ENCODE results near the gene TRNAU1AP.
A peak's percentile ranks its signal among the peaks of the same experiment; 100 is the strongest.
"Not testable (repeated sequence)": the region's sequence is repeated elsewhere in the genome, so short reads cannot be mapped to it uniquely, and the experiment has no call there.

The TRNAU1AP gene

DNA sequence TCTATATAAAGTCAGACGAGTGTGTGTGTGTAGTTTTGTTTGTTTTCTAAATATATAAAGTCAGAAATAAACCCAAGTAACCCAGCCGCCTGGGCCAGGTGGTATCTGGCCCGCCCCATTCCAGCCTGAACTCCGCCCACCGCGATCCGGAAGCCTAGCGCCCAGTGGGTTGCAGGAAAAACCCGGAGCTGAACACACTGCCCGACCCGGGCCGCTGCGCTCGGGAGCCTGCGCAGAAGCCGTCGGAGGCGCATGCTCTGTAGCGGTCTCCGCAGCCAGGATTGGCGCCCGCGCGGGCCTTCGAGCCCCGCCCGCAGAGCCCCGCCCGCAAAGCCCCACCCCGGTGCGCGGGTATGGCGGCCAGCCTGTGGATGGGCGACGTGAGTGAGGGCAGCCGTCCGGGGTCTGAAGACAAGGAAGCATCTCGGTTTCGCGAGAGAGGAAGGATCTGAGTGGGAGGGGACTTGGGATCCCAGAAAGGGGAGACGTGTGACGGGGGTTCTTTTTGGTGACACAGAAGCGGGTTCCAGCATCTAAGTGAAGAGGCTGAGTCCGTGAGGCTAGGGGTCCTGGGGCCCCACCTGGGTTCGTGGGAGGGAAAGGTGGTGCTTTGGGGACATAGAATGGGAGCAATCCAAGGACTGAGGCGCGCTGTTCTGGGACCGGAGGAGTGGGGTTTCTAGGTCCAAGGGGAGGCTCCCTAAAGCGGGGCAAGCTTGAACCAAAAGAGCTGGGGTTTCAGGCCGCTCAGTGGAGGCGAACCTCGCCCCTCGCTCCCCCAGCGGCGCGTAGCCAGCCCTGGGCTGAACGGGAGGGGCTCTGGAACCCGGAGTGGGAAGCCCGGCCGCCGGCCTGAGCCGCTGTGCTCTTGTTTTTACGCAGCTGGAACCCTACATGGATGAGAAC is at the start of gene TRNAU1AP:
Gene TRNAU1AP (plus strand): TSS at position 328 of the 906 bp plus-strand sequence. CDS start 26 bp downstream, at position 354.
- DNase-seq (ENCODE audit: low read depth in 2 of 2) = peak; percentile 86 to 90

DNA sequence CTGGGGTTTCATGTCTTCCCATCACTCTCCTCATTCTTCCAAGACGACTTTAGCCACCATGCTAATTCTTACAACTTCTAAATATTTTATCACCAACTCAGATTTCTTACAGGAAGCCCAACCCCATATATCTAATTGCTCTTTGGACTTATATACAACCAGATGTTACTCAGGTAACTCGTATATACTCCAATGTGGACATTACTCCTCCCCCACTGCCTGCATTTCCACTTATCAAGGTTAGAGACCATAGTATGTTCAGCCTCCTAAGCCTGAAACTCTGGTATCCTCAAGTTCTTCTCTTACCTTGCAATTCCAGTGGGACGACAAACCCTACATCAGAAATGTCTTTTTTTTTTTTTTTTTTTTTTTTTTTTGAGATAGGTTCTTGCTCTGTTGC is 49.8 kb upstream of the TRNAU1AP start:
- no peak for DNase-seq (ENCODE audit: low read depth in 2 of 2)

- DNase-seq (ENCODE audit: low read depth in 2 of 2) = peak; percentile 98
These were observed 47.3 kb upstream of the TRNAU1AP start, which contains the start of gene RCC1 for GRCh38 chr1:28505406-28506187. TSS of gene RCC1 (plus strand) at chr1:28506043. CDS start at chr1:28529867, 23,824 bp downstream.

DNA sequence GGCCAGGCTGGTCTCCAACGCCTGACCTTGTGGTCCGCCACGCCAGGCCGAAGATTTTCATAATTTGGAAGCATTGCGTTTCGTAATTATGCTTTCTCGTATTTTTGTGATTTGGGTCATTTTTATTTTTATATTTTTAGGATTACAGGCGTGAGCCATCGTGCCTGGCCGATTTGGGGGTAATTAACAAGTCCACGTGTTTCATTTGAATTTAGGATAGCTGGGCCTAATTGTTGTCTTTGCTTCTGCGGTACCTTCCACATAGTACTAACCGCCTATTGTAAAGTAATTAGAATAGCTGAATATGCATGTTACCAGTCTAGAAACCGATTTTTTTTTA is 46.0 kb upstream of the TRNAU1AP start:
- DNase-seq (ENCODE audit: low read depth in 2 of 2) = no peak

DNA sequence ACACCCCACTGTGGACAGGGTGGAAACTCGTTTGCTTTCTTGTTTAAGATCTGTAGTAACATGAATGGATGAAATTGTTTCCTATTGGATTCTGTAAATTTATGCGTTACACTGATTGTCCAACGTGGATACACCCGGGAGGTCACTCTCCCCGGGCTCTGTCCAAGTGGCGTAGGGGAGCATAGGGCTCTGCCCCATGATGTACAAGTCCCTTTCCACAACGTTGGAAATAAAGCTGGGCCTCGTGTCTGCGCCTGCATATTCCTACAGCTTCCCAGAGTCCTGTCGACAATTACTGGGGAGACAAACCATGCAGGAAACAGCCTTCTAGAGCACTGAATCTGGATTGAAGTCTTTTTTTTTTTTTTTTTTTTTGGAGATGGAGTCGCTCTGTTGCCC is 45.6 kb upstream of the TRNAU1AP start:
- no peak for DNase-seq (ENCODE audit: low read depth in 2 of 2)

DNA sequence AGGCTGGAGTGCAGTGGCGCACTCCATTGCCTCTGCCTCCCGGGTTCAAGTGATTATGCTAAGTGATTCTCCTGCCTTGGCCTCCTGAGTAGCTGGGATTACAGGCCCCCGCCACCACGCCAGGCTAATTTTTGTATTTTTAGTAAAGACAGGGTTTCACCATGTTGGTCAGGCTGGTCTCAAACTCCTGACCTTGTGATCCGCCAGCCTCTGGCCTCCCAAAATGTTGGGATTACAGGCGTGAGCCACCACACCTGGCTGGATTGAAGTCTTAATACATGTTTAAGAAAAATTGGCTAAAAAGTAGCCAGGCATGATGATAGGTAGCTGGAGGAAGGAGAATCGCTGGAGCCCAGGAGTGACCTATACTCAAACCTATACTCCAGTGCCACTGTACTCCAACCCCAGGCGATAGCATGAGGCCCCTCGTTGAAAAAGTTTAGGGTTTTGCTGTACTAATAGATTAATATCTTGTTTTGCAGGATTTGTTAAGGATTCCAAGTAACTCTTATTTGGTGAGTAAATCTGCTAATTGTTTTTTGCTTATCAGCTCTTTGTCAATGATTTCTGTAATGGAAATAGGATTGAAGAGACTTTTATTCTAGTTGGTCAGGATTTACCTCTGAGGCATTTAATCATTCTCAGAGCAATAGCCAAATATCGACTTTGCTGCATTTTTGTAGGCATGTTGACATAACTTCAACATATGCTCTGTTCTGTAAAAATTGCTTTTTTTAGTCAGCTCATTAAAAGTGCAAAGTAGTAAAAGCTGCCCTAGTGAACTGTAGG is 45.0 kb upstream of the TRNAU1AP start:
- no peak for DNase-seq (ENCODE audit: low read depth in 2 of 2)

DNA sequence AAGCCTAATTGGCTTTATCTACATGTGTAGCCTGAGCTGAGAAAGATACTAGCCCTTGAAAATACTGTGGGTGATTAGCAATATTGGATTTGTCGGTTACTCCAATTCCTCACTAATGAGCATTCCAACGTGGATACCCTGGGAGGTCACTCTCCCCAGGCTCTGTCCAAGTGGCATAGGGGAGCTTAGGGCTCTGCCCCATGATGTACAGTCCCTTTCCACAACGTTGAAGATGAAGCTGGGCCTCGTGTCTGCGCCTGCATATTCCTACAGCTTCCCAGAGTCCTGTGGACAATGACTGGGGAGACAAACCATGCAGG is 44.5 kb upstream of the TRNAU1AP start:
- no peak for DNase-seq (ENCODE audit: low read depth in 2 of 2)

GRCh38 chr1:28509705-28510272 is 43.1 kb upstream of the TRNAU1AP start:
- no peak for DNase-seq (ENCODE audit: low read depth in 2 of 2)

DNA sequence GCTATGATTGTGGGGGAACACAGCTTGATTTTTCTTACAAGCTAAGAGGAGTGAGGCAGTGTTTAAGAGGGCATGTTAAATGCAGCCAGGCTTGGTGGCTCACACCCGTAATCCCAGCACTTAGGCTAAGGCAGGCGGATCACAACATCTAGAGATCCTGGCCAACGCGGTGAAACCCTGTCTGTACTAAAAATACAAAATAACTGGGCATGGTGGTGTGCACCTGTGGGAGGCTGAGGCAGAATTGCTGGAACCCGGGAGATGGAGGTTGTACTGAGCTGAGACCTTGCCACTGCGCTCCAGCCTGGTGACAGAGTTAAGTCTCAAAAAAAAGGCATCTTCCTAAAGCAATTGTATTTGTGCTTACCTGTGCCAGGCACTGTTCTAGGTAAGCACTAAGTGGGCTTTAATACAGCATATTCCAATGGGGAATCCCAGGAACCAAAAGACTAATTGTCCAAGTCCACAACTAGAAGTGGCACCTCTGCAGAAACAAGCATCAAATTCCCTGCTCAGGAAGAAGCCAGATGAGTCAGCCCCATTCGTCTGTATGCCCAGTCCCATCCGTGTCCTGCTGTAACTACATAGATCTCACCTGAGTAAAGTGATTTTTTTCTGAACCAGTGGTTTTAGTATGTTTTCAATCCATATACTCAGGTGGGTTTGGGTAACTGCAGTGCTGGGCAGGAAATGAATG is 42.5 kb upstream of the TRNAU1AP start:
- no peak for DNase-seq (ENCODE audit: low read depth in 2 of 2)

- DNase-seq (ENCODE audit: low read depth in 2 of 2) = no peak
These were observed 41.9 kb upstream of the TRNAU1AP start for GRCh38 chr1:28510970-28511440.

- DNase-seq (ENCODE audit: low read depth in 2 of 2) = no peak
These were observed 40.8 kb upstream of the TRNAU1AP start for GRCh38 chr1:28512058-28512611.

DNA sequence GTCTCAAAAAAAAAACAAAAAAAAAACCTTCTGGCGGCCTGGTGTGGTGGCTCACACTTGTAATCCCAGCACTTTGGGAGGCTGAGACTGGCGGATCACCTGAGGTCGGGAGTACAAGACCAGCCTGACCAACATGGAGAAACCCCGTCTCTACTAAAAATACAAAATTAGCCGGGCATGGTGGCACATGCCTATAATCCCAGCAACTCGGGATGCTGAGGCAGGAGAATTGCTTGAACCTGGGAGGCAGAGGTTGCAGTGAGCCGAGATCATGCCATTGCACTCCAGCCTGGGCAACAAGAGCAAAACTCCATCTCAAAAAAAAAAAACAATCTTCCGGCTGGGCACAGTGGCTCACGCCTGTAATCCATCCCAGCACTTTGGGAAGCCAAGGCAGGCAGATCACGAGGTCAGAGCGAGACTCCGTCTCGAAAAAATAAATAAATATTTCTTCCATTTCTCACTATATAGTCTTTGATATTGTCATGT is 38.4 kb upstream of the TRNAU1AP start:
- DNase-seq (ENCODE audit: low read depth in 2 of 2) = not testable (repeated sequence)

- no peak for DNase-seq (ENCODE audit: low read depth in 2 of 2)
These were observed 36.3 kb upstream of the TRNAU1AP start for GRCh38 chr1:28516518-28516956.

- no peak for DNase-seq (ENCODE audit: low read depth in 2 of 2)
These were observed 35.3 kb upstream of the TRNAU1AP start for GRCh38 chr1:28517649-28517999.

DNA sequence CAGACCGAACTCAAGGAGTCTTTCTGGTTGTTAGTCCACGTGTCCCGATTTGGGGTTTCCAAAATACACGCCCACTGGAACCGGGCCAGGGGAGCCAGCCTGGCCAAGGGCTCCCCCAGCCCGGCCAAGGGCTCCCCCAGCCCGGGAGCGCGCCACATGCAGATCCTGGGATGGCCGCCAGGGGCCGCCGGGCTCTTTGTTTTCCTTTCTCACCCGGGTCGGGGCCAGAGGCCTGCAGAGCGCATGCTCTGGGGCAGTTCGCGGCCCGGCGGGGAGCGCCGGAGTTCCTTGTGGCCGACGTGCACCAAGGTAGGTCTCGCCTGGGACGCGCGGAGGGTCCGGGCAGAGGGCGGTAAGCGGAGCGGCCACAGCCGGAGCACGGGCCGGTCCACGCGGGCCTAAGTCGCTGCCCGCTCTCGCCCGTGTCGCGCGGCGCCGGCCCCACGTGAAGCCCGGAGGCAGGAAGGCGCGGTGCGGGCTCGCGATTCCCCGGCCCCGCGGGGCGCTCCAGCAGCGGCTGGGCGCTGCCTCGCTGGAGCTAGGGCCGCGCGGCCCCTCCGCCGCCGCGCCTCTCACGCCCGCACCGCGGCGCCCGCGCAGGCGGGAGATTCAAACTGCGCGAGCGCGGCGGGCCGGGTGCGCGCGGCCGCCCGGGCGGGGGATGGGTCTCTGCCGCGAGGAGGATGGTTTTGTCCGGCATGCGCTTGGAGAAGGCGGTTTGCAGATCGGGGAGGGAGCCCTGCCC is 34.7 kb upstream of the TRNAU1AP start:
- DNase-seq (ENCODE audit: low read depth in 2 of 2) = peak; percentile 75 to 76

- no peak for DNase-seq (ENCODE audit: low read depth in 2 of 2)
These were observed 34.0 kb upstream of the TRNAU1AP start for GRCh38 chr1:28518745-28519341.

GRCh38 chr1:28519946-28520725 is 32.7 kb upstream of the TRNAU1AP start:
- DNase-seq (ENCODE audit: low read depth in 2 of 2) = no peak

DNA sequence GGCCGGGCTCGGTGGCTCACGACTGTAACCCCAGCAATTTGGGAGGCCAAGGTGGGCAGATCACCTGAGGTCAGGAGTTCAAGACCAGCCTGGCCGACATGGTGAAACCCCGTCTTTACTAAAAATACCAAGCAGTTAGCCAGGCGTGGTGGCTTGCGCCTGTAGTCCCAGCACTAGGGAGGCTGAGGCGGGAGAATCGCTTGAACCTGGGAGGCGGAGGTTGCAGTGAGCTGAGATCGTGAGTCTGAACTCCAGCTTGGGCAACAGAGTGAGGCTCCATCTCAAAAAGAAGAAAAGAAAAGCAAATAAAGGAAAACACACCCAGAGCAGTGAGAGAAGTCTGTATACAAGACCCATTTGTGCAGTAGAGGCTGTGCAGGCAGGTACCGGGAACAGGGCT is 32.1 kb upstream of the TRNAU1AP start:
- DNase-seq (ENCODE audit: low read depth in 2 of 2) = not testable (repeated sequence)

Data from fibroblast of skin of left quadriceps (primary cell).